ENCODE results near the gene MPZL1.

GRCh38 chr1:167737169-167737568 is 15.4 kb downstream of the MPZL1 start:
- TF ChIP-seq CTCF (IDR thresholded peaks at IDR 0.05), result no peak
- TF ChIP-seq POLR2A (IDR thresholded peaks at IDR 0.05), result no peak
- no peak for TF ChIP-seq EP300 (IDR thresholded peaks at IDR 0.05)

All from ovary (tissue), 3 donors.